Spleen (tissue), 7 donors: ENCODE data around the gene CEP162.

Experiments
- POLR2A ChIP-seq, 3 donors: fragments of 450-650 bp; IDR thresholded peaks; one replicate each; pipeline ENCODE4 v1.5.1; 2017; ENCODE audit warnings: antibody characterized with exemption in 3 of 3, mild to moderate bottlenecking in 1 of 3
- TF ChIP-seq, protein P1 (sequence below), 11 experiments: fragments of 200-600 bp in 7 of 11; fragments of 450-650 bp in 4 of 11; sonication (generic) in 4 of 11; IDR thresholded peaks in 8 of 11; conservative IDR thresholded peaks in 3 of 11; 1 replicate in 7 of 11; 2 replicates in 4 of 11; pipeline versions ENCODE4 v1.4.0 to v1.8.0; 2016 to 2021; ENCODE audit warnings: antibody characterized with exemption in 11 of 11, inconsistent platforms in 4 of 11, mild to moderate bottlenecking in 1 of 11
- donor health status: DM: no; HTN: no; CAD: no; lungs with moderate emphysema.
- donor health status: DM: no; HTN: no; CAD: no.
- donor health status: DM: no; HTN: no; CAD: no.

DNA sequence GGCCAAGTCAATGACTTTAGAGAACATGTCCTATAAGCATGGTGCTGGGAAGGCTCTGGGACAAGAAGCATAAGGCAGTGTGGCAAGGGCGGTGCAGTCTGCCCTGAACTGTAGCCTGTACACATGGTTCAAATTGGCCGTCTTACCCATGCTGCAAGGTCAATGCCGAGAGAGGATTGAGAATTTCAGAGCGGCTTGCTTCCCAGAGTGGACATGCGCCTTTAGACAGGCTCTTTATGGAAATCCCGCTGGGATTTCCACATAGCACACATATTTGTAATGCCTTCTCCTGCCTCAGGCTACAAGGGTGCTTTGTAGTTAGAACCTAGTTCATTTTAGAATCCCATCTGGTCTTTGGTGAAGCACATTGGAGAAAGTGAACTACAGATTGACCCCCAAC lies 36.1 kb upstream of the CEP162 start:
- TF ChIP-seq POLR2A (IDR thresholded peaks at IDR 0.05), result no peak
- TF ChIP-seq, protein P1, sequence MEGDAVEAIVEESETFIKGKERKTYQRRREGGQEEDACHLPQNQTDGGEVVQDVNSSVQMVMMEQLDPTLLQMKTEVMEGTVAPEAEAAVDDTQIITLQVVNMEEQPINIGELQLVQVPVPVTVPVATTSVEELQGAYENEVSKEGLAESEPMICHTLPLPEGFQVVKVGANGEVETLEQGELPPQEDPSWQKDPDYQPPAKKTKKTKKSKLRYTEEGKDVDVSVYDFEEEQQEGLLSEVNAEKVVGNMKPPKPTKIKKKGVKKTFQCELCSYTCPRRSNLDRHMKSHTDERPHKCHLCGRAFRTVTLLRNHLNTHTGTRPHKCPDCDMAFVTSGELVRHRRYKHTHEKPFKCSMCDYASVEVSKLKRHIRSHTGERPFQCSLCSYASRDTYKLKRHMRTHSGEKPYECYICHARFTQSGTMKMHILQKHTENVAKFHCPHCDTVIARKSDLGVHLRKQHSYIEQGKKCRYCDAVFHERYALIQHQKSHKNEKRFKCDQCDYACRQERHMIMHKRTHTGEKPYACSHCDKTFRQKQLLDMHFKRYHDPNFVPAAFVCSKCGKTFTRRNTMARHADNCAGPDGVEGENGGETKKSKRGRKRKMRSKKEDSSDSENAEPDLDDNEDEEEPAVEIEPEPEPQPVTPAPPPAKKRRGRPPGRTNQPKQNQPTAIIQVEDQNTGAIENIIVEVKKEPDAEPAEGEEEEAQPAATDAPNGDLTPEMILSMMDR (IDR thresholded peaks at IDR 0.05 in 8 of 11, conservative IDR thresholded peaks at IDR 0.05 in 3 of 11), result no peak
